ENCODE results near the gene ATG4C.

DNA sequence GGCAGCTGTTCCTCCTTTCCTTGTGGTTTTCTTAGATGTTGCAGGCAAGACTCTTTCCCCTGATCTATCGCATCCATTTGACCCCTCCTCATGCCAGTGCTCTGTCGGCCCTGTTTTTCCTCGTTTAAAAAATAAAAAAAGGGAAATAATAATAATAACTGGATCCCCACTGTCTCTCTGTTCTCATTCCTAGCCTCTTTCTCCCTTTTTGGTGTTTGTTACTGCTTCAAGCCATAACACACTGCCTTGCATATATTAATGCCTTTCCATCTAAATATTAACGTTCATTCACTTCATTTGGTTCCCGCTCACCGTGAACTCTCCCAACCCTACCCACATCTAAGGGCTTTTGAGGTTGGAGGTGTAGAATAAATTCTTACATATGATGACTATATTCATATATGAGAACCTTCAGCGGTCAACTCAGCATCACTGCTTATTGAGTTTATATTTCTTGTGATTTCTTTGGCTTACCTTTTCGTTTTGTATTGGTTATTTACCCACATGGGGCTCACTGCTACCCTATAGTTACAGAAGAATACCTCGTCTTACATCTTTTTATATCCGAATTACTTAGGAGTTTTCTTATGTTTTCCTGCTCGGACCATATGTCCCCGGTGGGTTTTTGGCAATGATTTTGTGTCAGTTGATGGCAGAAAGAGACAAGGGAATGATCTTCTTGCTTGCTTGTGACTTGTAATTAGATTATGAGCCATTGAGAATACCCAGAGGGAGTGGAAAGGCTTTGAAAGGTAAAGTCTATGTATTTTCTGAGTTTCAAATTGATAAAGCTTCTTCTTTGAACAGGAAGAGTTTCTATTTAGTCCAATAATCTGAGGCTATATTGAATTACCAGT is 805 bp downstream of the ATG4C start:
- TF ChIP-seq POLR2AphosphoS5 (IDR thresholded peaks at IDR 0.05; ENCODE audit: low read length) (no peak), JUND (IDR thresholded peaks at IDR 0.05; ENCODE audit: low read depth, low read length) (no peak), EP300 (IDR thresholded peaks at IDR 0.05; ENCODE audit: borderline replicate concordance in 1 of 2, control insufficient read depth in 1 of 2, low read depth in 2 of 2, low read length in 2 of 2) (no peak), ATF3 (IDR thresholded peaks at IDR 0.05; ENCODE audit: borderline replicate concordance, extremely low read depth, low read depth, low read length) (no peak), ZBED1 (IDR thresholded peaks at IDR 0.05; ENCODE audit: borderline replicate concordance) (no peak), KDM1A (IDR thresholded peaks at IDR 0.05; ENCODE audit: borderline replicate concordance) (no peak), HDAC2 (IDR thresholded peaks at IDR 0.05) (no peak), SIN3A (IDR thresholded peaks at IDR 0.05; ENCODE audit: low read depth, low read length) (no peak), ZZZ3 (IDR thresholded peaks at IDR 0.05; ENCODE audit: control insufficient read depth, insufficient read length, low read depth) (no peak), FOXM1 (IDR thresholded peaks at IDR 0.05; ENCODE audit: low read depth, low read length) (no peak), FOXK2 (IDR thresholded peaks at IDR 0.05) (no peak), MYC (IDR thresholded peaks at IDR 0.05; ENCODE audit: insufficient read depth, insufficient read length, insufficient replicate concordance, low read length, severe bottlenecking) (no peak)
- TF ChIP-seq, protein P1, sequence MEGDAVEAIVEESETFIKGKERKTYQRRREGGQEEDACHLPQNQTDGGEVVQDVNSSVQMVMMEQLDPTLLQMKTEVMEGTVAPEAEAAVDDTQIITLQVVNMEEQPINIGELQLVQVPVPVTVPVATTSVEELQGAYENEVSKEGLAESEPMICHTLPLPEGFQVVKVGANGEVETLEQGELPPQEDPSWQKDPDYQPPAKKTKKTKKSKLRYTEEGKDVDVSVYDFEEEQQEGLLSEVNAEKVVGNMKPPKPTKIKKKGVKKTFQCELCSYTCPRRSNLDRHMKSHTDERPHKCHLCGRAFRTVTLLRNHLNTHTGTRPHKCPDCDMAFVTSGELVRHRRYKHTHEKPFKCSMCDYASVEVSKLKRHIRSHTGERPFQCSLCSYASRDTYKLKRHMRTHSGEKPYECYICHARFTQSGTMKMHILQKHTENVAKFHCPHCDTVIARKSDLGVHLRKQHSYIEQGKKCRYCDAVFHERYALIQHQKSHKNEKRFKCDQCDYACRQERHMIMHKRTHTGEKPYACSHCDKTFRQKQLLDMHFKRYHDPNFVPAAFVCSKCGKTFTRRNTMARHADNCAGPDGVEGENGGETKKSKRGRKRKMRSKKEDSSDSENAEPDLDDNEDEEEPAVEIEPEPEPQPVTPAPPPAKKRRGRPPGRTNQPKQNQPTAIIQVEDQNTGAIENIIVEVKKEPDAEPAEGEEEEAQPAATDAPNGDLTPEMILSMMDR (IDR thresholded peaks at IDR 0.05 in 2 of 3, conservative IDR thresholded peaks at IDR 0.05 in 1 of 3; ENCODE audit: control insufficient read depth in 2 of 3, extremely low read depth in 1 of 3, insufficient read depth in 1 of 3, low read depth in 3 of 3, low read length in 3 of 3), result no peak; a peak in 1 of 6 replicates
- TF ChIP-seq, protein P2, sequence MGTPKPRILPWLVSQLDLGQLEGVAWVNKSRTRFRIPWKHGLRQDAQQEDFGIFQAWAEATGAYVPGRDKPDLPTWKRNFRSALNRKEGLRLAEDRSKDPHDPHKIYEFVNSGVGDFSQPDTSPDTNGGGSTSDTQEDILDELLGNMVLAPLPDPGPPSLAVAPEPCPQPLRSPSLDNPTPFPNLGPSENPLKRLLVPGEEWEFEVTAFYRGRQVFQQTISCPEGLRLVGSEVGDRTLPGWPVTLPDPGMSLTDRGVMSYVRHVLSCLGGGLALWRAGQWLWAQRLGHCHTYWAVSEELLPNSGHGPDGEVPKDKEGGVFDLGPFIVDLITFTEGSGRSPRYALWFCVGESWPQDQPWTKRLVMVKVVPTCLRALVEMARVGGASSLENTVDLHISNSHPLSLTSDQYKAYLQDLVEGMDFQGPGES (IDR thresholded peaks at IDR 0.05), result no peak
